Measurements from ENCODE around the gene ZSWIM9. TPM values are rescaled to one million over a fixed set of nuclear protein-coding genes. Genes with fewer than 3 reads are reported as not detected.
A peak's percentile ranks its signal among the peaks of the same experiment; 100 is the strongest.

Gene ZSWIM9
- total and polyA plus RNA-seq, 10 donors: 1.3 to 9.3 (median 3.6) TPM

- Histone ChIP-seq H3K9me3 (no peaks in the 10 kb centered on the region), H3K4me3 (peak overlapping the region; percentile 93 to 98 (median 96)), H3K36me3 (peaks cover 0 to 41% (median 17%) of the 10 kb centered on the region in 6 donors), H3K4me1 (peaks cover 9 to 58% (median 31%) of the 10 kb centered on the region in 6 donors), H3K27me3 (replicated peaks in 1 of 7) (no peaks in the 10 kb centered on the region), H3K27ac (peak overlapping the region; percentile 91 to 99 (median 96))
- TF ChIP-seq POLR2A (IDR thresholded peaks at IDR 0.05) (no peak), CTCF (IDR thresholded peaks at IDR 0.05 in 8 of 11, conservative IDR thresholded peaks at IDR 0.05 in 3 of 11) (no peak), POLR2AphosphoS5 (IDR thresholded peaks at IDR 0.05) (no peak)
- intact Hi-C loops (cut with DNase I; ENCODE audit: low total_unique reads): no loop called here
- 1 to 6% (median 2%) methylated on average over 21 of the region's 21 CpGs for WGBS, 5 donors
- peak; percentile 81 for DNase-seq
Measured at GRCh38 chr19:48170817-48171347, 402 bp downstream of the ZSWIM9 start.

DNA sequence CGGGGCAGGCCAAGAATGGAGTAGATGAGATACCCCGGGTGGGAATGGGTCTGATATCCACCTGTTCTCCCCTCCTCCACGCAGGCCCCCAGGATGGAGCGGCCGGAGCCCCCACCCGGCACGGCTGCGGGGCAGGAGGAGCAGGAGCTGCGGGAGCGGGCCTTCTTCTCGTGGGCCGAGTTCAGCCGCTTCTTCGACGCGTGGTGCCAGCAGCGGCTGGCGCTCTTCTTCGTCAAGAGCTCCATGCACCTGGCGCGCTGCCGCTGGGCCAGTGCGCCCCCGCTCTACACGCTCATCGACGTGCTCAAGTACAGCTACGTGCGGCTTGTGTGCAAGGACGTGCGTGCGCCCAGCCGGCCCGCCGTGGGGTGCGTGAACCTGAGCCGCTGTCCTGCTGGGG is 1.2 kb downstream of the ZSWIM9 start:
- H3K27ac ChIP-seq: no peak overlapping the region
- intact Hi-C loops (cut with DNase I; ENCODE audit: low total_unique reads): no loop called here
- H3K9me3 ChIP-seq: no peaks in the 10 kb centered on the region
- peak; percentile 85 for DNase-seq
- WGBS, 5 donors: 88 to 93% (median 89%) methylated on average over 26 to 37 of the region's 37 CpGs
- TF ChIP-seq POLR2AphosphoS5 (IDR thresholded peaks at IDR 0.05) (no peak), CTCF (IDR thresholded peaks at IDR 0.05 in 8 of 11, conservative IDR thresholded peaks at IDR 0.05 in 3 of 11) (no peak), POLR2A (IDR thresholded peaks at IDR 0.05) (no peak)
- peaks cover 9 to 63% (median 33%) of the 10 kb centered on the region in 6 donors for H3K4me1 ChIP-seq
- no peaks in the 10 kb centered on the region for H3K27me3 ChIP-seq (replicated peaks in 1 of 7)
- peak overlapping the region in 1 of 8 donors; percentile 97 for H3K4me3 ChIP-seq
- peaks cover 0 to 46% (median 17%) of the 10 kb centered on the region in 6 donors for H3K36me3 ChIP-seq

- Histone ChIP-seq H3K27ac (peak overlapping the region in 5 of 8 donors; percentile 15 to 63 (median 50)), H3K27me3 (replicated peaks in 1 of 7) (no peaks in the 10 kb centered on the region), H3K4me3 (no peak overlapping the region), H3K4me1 (peaks cover 9 to 48% (median 24%) of the 10 kb centered on the region in 6 donors), H3K9me3 (no peaks in the 10 kb centered on the region), H3K36me3 (peaks cover 0 to 53% (median 17%) of the 10 kb centered on the region in 6 donors)
- WGBS, 5 donors: 60 to 84% (median 69%) methylated on average over 6 of the region's 6 CpGs
- intact Hi-C loops (cut with DNase I; ENCODE audit: low total_unique reads): no loop called here
- no peak for DNase-seq
- TF ChIP-seq POLR2AphosphoS5 (IDR thresholded peaks at IDR 0.05): no peak
- TF ChIP-seq POLR2A (IDR thresholded peaks at IDR 0.05): no peak
- no peak for TF ChIP-seq CTCF (IDR thresholded peaks at IDR 0.05 in 8 of 11, conservative IDR thresholded peaks at IDR 0.05 in 3 of 11)
Measured at GRCh38 chr19:48174445-48175030, 4.1 kb downstream of the ZSWIM9 start.

DNA sequence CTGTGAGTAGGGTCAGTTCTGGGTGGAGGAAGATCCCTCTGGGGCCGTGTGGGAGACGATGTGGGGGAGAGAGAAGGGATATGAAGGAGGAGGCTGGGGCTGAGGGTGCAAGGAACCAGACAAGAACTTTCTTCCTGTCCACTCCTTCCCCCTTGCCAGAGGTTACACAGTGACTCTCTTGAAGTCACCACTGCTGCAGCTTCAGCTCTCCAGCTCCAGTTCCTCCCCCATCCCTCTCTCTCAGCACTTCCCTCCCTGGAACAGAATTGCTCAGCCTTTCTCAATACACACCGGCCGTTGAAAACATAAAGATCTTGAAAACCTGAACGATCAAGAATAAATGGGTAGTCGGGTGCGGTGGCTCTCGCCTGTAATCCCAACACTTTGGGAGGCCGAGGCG is 5.1 kb downstream of the ZSWIM9 start:
- TF ChIP-seq POLR2A (IDR thresholded peaks at IDR 0.05) (no peak), POLR2AphosphoS5 (IDR thresholded peaks at IDR 0.05) (peak in 1 of 3 donors; percentile 5), CTCF (IDR thresholded peaks at IDR 0.05 in 8 of 11, conservative IDR thresholded peaks at IDR 0.05 in 3 of 11) (no peak)
- 60 to 85% (median 68%) methylated on average over 8 to 10 of the region's 10 CpGs for WGBS, 5 donors
- intact Hi-C loops (cut with DNase I; ENCODE audit: low total_unique reads): no loop called here
- H3K4me3 ChIP-seq: no peak overlapping the region
- DNase-seq: no peak
- H3K4me1 ChIP-seq: peaks cover 9 to 48% (median 23%) of the 10 kb centered on the region in 6 donors
- H3K36me3 ChIP-seq: peaks cover 0 to 63% (median 17%) of the 10 kb centered on the region in 6 donors
- H3K9me3 ChIP-seq: peaks cover 0 to 2% (median 0%) of the 10 kb centered on the region in 8 donors
- H3K27me3 ChIP-seq (replicated peaks in 1 of 7): no peaks in the 10 kb centered on the region
- H3K27ac ChIP-seq: peak overlapping the region in 6 of 8 donors; percentile 15 to 63 (median 50)
